ENCODE data around the gene LGMN.

DNA sequence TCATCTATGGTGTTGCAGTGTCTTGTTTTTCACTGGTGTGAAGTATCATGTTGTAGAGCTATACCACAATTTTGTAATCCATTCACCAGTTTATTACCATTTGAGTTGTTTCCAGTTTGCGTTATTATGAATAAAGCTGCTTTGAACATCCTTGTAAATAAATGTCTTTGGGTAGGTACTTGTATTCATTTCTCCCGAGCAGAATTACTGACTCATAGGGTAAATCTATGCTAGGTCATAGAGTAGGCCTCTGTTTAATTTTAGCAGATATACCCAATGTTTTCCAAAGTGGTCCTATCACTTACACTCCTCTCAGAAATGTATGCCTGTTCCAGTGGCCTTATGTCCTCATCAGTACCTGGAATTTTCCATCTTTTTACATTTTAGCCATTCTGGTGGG, 39.1 kb upstream of the LGMN start:
- TF ChIP-seq, protein P1, sequence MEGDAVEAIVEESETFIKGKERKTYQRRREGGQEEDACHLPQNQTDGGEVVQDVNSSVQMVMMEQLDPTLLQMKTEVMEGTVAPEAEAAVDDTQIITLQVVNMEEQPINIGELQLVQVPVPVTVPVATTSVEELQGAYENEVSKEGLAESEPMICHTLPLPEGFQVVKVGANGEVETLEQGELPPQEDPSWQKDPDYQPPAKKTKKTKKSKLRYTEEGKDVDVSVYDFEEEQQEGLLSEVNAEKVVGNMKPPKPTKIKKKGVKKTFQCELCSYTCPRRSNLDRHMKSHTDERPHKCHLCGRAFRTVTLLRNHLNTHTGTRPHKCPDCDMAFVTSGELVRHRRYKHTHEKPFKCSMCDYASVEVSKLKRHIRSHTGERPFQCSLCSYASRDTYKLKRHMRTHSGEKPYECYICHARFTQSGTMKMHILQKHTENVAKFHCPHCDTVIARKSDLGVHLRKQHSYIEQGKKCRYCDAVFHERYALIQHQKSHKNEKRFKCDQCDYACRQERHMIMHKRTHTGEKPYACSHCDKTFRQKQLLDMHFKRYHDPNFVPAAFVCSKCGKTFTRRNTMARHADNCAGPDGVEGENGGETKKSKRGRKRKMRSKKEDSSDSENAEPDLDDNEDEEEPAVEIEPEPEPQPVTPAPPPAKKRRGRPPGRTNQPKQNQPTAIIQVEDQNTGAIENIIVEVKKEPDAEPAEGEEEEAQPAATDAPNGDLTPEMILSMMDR (conservative IDR thresholded peaks at IDR 0.05): no peak
- TF ChIP-seq EZH2 (IDR thresholded peaks at IDR 0.05; ENCODE audit: low read depth): no peak

Data from PC-9 (cell line).